Measurements from ENCODE around the gene COX15. TPM values are rescaled to one million over a fixed set of nuclear protein-coding genes. Genes with fewer than 3 reads are reported as not detected.
A peak's percentile ranks its signal among the peaks of the same experiment; 100 is the strongest.

COX15 gene
- total and polyA plus RNA-seq, 8 donors, result 33.0 to 64.9 (median 50.6) TPM

- peak; percentile 60 for ATAC-seq
- TF ChIP-seq CTCF (IDR thresholded peaks at IDR 0.05), result no peak
- peaks cover 4 to 46% of the 10 kb centered on the region in 2 donors for H3K4me1 ChIP-seq
- intact Hi-C loops (cut with DNase I), result no loop called here
- no peaks in the 10 kb centered on the region for H3K27me3 ChIP-seq
- H3K4me3 ChIP-seq, result no peak overlapping the region
- H3K36me3 ChIP-seq, result no peaks in the 10 kb centered on the region
- H3K27ac ChIP-seq, result peak overlapping the region in 1 of 2 donors; percentile 45
- no peaks in the 10 kb centered on the region for H3K9me3 ChIP-seq
- DNase-seq, result no peak
Observed at GRCh38 chr10:99775850-99776249, 43.9 kb upstream of the COX15 start.

GRCh38 chr10:99770408-99771045, 38.6 kb upstream of the COX15 start:
- intact Hi-C loops (cut with DNase I), result no loop called here
- no peak for ATAC-seq
- H3K36me3 ChIP-seq, result no peaks in the 10 kb centered on the region
- no peaks in the 10 kb centered on the region for H3K9me3 ChIP-seq
- H3K27me3 ChIP-seq, result no peaks in the 10 kb centered on the region
- H3K27ac ChIP-seq, result no peak overlapping the region
- DNase-seq, result no peak
- TF ChIP-seq CTCF (IDR thresholded peaks at IDR 0.05), result no peak
- H3K4me1 ChIP-seq, result peaks cover 0 to 2% of the 10 kb centered on the region in 2 donors
- H3K4me3 ChIP-seq, result no peak overlapping the region

GRCh38 chr10:99769706-99770105, 37.8 kb upstream of the COX15 start:
- Histone ChIP-seq H3K9me3 (no peaks in the 10 kb centered on the region), H3K4me3 (no peak overlapping the region), H3K4me1 (no peaks in the 10 kb centered on the region), H3K36me3 (no peaks in the 10 kb centered on the region), H3K27ac (no peak overlapping the region), H3K27me3 (no peaks in the 10 kb centered on the region)
- no peak for TF ChIP-seq CTCF (IDR thresholded peaks at IDR 0.05)
- intact Hi-C loops (cut with DNase I), result no loop called here
- ATAC-seq (no peak), DNase-seq (no peak)

- Histone ChIP-seq H3K4me1 (peaks cover 0 to under 1% of the 10 kb centered on the region in 2 donors), H3K9me3 (no peaks in the 10 kb centered on the region), H3K4me3 (no peak overlapping the region), H3K27me3 (no peaks in the 10 kb centered on the region), H3K36me3 (no peaks in the 10 kb centered on the region), H3K27ac (no peak overlapping the region)
- no peak for DNase-seq
- no peak for TF ChIP-seq CTCF (IDR thresholded peaks at IDR 0.05)
- ATAC-seq, result no peak
- intact Hi-C loops (cut with DNase I), result no loop called here
Observed at GRCh38 chr10:99768556-99768955, 36.6 kb upstream of the COX15 start.

- no peaks in the 10 kb centered on the region for H3K36me3 ChIP-seq
- ATAC-seq, result no peak
- intact Hi-C loops (cut with DNase I), result no loop called here
- no peak for TF ChIP-seq CTCF (IDR thresholded peaks at IDR 0.05)
- H3K9me3 ChIP-seq, result no peaks in the 10 kb centered on the region
- no peaks in the 10 kb centered on the region for H3K27me3 ChIP-seq
- peaks cover 0 to 5% of the 10 kb centered on the region in 2 donors for H3K4me1 ChIP-seq
- no peak overlapping the region for H3K27ac ChIP-seq
- no peak for DNase-seq
- no peak overlapping the region for H3K4me3 ChIP-seq
Observed at GRCh38 chr10:99767901-99768300, 36.0 kb upstream of the COX15 start.

All from left lung (tissue), 10 donors.